Measurements from ENCODE around the gene SLC1A6.

SLC1A6 gene

GRCh38 chr19:14933506-14933905 lies 46.2 kb downstream of the SLC1A6 start:
- Mint-ChIP-seq H3K9me3 (peaks cover 4% of the 10 kb centered on the region), H3K27ac (no peak overlapping the region), H3K4me3 (no peak overlapping the region), H3K4me1 (no peaks in the 10 kb centered on the region), H3K36me3 (no peaks in the 10 kb centered on the region)
- ATAC-seq (no peak), DNase-seq (ENCODE audit: low spot score in 2 of 2) (no peak)

GRCh38 chr19:14916848-14917247 lies 62.8 kb downstream of the SLC1A6 start:
- H3K27ac Mint-ChIP-seq = no peak overlapping the region
- peaks cover 4% of the 10 kb centered on the region for H3K9me3 Mint-ChIP-seq
- DNase-seq (ENCODE audit: low spot score in 2 of 2) (no peak), ATAC-seq (no peak)
- H3K4me1 Mint-ChIP-seq = no peaks in the 10 kb centered on the region
- no peaks in the 10 kb centered on the region for H3K36me3 Mint-ChIP-seq
- H3K4me3 Mint-ChIP-seq = no peak overlapping the region

- Mint-ChIP-seq H3K36me3 (no peaks in the 10 kb centered on the region), H3K9me3 (peaks cover 4% of the 10 kb centered on the region), H3K27ac (no peak overlapping the region), H3K4me1 (no peaks in the 10 kb centered on the region), H3K4me3 (no peak overlapping the region)
- ATAC-seq (no peak), DNase-seq (ENCODE audit: low spot score in 2 of 2) (no peak)
Measured at GRCh38 chr19:14915116-14915515, 64.5 kb downstream of the SLC1A6 start.

GRCh38 chr19:14906711-14907110 lies 73.0 kb downstream of the SLC1A6 start:
- Mint-ChIP-seq H3K4me1 (no peaks in the 10 kb centered on the region), H3K27ac (no peak overlapping the region), H3K4me3 (no peak overlapping the region), H3K36me3 (no peaks in the 10 kb centered on the region), H3K9me3 (no peaks in the 10 kb centered on the region)
- no peak for ATAC-seq
- DNase-seq (ENCODE audit: low spot score in 2 of 2) = no peak

- Mint-ChIP-seq H3K9me3 (no peaks in the 10 kb centered on the region), H3K36me3 (no peaks in the 10 kb centered on the region), H3K27ac (no peak overlapping the region), H3K4me1 (no peaks in the 10 kb centered on the region), H3K4me3 (no peak overlapping the region)
- DNase-seq (ENCODE audit: low spot score in 2 of 2) (no peak), ATAC-seq (no peak)
Measured at GRCh38 chr19:14901675-14902260, 77.9 kb downstream of the SLC1A6 start.

Data from stimulated activated effector memory CD8-positive, alpha-beta T cell treated with anti-CD3 and anti-CD28 coated beads, Interleukin-12 subunit alpha, Interleukin-12 subunit beta, amount 100 ng/mL, for 72 hours (primary cell).